Neural progenitor cell (in vitro differentiated cells): ENCODE measurements around the gene NTRK3. TPM values are rescaled to one million over a fixed set of nuclear protein-coding genes. Genes with fewer than 3 reads are reported as not detected.

ENCODE experiments used
- DNase-seq: peaks from one replicate; pipeline ENCODE4 v3.0.0-alpha.2; 2016; ENCODE audit warnings: low spot score
- H2AFZ ChIP-seq: fragments of 200-600 bp; sonication (generic); replicated peaks from 2 replicates; pipeline ENCODE4 v1.6.1; 2016; ENCODE audit warnings: antibody characterized with exemption
- H3F3A ChIP-seq: fragments of 200-600 bp; sonication (generic); 2 replicates; pipeline ENCODE4 v1.6.1; 2016; ENCODE audit warnings: antibody characterized with exemption, low read depth
- H3K27ac ChIP-seq: fragments of 200-600 bp; sonication (generic); 2 replicates; pipeline ENCODE4 v1.5.1; 2016; ENCODE audit warnings: mild to moderate bottlenecking
- H3K27me3 ChIP-seq: fragments of 200-600 bp; sonication (generic); 2 replicates; pipeline ENCODE4 v1.6.1; 2016; ENCODE audit warnings: mild to moderate bottlenecking, moderate library complexity
- H3K36me3 ChIP-seq: fragments of 200-600 bp; sonication (generic); 2 replicates; pipeline ENCODE4 v1.5.1; 2016
- H3K4me1 ChIP-seq: fragments of 200-600 bp; sonication (generic); 2 replicates; pipeline ENCODE4 v1.6.1; 2016; ENCODE audit warnings: mixed run types
- H3K4me2 ChIP-seq: fragments of 200-600 bp; sonication (generic); 2 replicates; pipeline ENCODE4 v1.6.1; 2016
- H3K4me3 ChIP-seq: fragments of 200-600 bp; sonication (generic); 2 replicates; pipeline ENCODE4 v1.5.1; 2016
- H3K79me2 ChIP-seq: fragments of 200-600 bp; sonication (generic); 2 replicates; pipeline ENCODE4 v1.6.1; 2016; ENCODE audit warnings: low read depth
- H3K9ac ChIP-seq: fragments of 200-600 bp; sonication (generic); 2 replicates; pipeline ENCODE4 v1.6.1; 2016
- H3K9me3 ChIP-seq: fragments of 200-600 bp; sonication (generic); 2 replicates; pipeline ENCODE4 v1.5.1; 2016; ENCODE audit warnings: low read depth
- H4K20me1 ChIP-seq: fragments of 200-600 bp; sonication (generic); 2 replicates; pipeline ENCODE4 v1.6.1; 2016; ENCODE audit warnings: low read depth
- H3K27ac Mint-ChIP-seq: 3 replicates; pipeline ENCODE4 v1.8.0; 2021; ENCODE audit warnings: mixed read lengths
- H3K27me3 Mint-ChIP-seq: 2 replicates; pipeline ENCODE4 v1.8.0; 2022; ENCODE audit warnings: low read depth, mild to moderate bottlenecking, inconsistent platforms, moderate library complexity, mixed read lengths; ENCODE audit not compliant: insufficient read depth
- H3K36me3 Mint-ChIP-seq: 3 replicates; pipeline ENCODE4 v1.8.0; 2021; ENCODE audit warnings: mixed read lengths
- H3K4me1 Mint-ChIP-seq: 3 replicates; pipeline ENCODE4 v1.8.0; 2021; ENCODE audit warnings: mixed read lengths
- H3K4me3 Mint-ChIP-seq: 3 replicates; pipeline ENCODE4 v1.8.0; 2021; ENCODE audit warnings: mild to moderate bottlenecking, moderate library complexity, mixed read lengths
- H3K9me3 Mint-ChIP-seq: 3 replicates; pipeline ENCODE4 v1.8.0; 2020; ENCODE audit warnings: mixed read lengths
- EZH2 ChIP-seq: fragments of 200-600 bp; sonication (generic); IDR thresholded peaks from 2 replicates; pipeline ENCODE4 v1.6.1; 2017; ENCODE audit warnings: antibody characterized with exemption, mild to moderate bottlenecking, moderate library complexity
- EZH2phosphoT487 ChIP-seq: fragments of 200-600 bp; sonication (generic); IDR thresholded peaks from 2 replicates; pipeline ENCODE4 v1.6.1; 2017; ENCODE audit warnings: antibody characterized with exemption
- total RNA-seq: library from RNA; depleted of rRNA; stranded (reverse); fragments of >200 nt; gene quantifications from 2 replicates; pipeline ENCODE4 v1.2.3, GENCODE V29; 2015; ENCODE audit warnings: low replicate concordance
- TF ChIP-seq, protein P1 (sequence below): fragments of 200-600 bp; sonication (generic); IDR thresholded peaks from 2 replicates; pipeline ENCODE4 v1.5.1; 2017; ENCODE audit warnings: antibody characterized with exemption, mild to moderate bottlenecking

The NTRK3 gene
- total RNA-seq, 1 donor from 2014 or later = 2.0 TPM

DNA sequence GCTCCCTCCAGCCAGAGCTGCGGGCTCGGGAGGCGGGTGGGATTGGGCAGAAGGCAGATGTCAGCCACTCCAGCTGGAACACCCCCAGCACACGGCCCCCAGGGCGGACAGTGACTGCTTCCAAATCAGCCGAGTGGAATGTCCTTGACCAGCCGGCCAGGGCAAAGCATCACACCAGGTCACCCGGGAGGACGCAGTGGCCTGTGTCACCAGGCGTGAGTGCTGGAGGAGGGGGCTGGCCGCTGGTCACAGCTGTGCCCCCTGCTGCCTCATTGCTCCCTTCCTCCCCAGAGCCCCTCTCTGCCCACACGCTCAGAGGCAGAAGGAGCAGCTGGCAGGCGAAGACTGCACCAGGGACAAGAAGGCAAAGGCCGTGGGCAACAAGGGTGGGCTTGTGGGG lies 33.5 kb downstream of the NTRK3 start:
- no peak for DNase-seq
- H3K79me2 ChIP-seq = no peaks in the 10 kb centered on the region
- H3K27ac ChIP-seq = no peak overlapping the region
- H3K4me3 ChIP-seq = no peak overlapping the region
- H3K4me1 Mint-ChIP-seq = peaks cover 10% of the 10 kb centered on the region
- no peaks in the 10 kb centered on the region for H3K9me3 ChIP-seq
- H3K36me3 Mint-ChIP-seq = no peaks in the 10 kb centered on the region
- no peak for TF ChIP-seq EZH2
- no peak for TF ChIP-seq EZH2phosphoT487
- TF ChIP-seq, protein P1, sequence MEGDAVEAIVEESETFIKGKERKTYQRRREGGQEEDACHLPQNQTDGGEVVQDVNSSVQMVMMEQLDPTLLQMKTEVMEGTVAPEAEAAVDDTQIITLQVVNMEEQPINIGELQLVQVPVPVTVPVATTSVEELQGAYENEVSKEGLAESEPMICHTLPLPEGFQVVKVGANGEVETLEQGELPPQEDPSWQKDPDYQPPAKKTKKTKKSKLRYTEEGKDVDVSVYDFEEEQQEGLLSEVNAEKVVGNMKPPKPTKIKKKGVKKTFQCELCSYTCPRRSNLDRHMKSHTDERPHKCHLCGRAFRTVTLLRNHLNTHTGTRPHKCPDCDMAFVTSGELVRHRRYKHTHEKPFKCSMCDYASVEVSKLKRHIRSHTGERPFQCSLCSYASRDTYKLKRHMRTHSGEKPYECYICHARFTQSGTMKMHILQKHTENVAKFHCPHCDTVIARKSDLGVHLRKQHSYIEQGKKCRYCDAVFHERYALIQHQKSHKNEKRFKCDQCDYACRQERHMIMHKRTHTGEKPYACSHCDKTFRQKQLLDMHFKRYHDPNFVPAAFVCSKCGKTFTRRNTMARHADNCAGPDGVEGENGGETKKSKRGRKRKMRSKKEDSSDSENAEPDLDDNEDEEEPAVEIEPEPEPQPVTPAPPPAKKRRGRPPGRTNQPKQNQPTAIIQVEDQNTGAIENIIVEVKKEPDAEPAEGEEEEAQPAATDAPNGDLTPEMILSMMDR = no peak
- H3K4me2 ChIP-seq = no peak overlapping the region
- H3K36me3 ChIP-seq = no peaks in the 10 kb centered on the region
- peaks cover 3% of the 10 kb centered on the region for H3K9me3 Mint-ChIP-seq
- H3K4me3 Mint-ChIP-seq = no peak overlapping the region
- H3K27me3 Mint-ChIP-seq = peaks cover 8% of the 10 kb centered on the region
- no peak overlapping the region for H2AFZ ChIP-seq
- no peak overlapping the region for H3K27ac Mint-ChIP-seq
- H3F3A ChIP-seq = no peaks in the 10 kb centered on the region
- no peak overlapping the region for H3K9ac ChIP-seq
- no peaks in the 10 kb centered on the region for H3K4me1 ChIP-seq
- no peaks in the 10 kb centered on the region for H4K20me1 ChIP-seq
- no peaks in the 10 kb centered on the region for H3K27me3 ChIP-seq

DNA sequence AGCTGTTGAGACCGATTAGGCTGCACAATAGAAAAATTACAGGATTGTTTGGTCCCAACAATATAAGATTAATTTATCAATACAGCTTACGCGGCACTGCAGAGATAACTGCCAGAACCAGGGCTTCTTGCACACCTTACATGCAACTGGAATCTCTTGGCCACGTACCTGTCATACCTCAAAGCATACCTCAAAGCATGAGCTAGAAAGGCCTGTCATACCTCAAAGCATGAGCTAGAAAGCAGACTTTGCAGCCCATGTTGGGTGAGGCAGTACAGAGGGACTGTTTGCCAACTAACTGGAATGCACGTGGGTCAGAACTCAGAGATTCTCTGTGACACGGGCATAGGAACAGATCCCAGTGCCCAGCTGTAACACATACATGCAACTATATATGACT lies 34.7 kb downstream of the NTRK3 start:
- H3K36me3 ChIP-seq = no peaks in the 10 kb centered on the region
- DNase-seq = no peak
- no peak overlapping the region for H3K4me3 ChIP-seq
- no peaks in the 10 kb centered on the region for H3K79me2 ChIP-seq
- H3K4me2 ChIP-seq = no peak overlapping the region
- H3K9ac ChIP-seq = no peak overlapping the region
- H3K4me1 Mint-ChIP-seq = peaks cover 10% of the 10 kb centered on the region
- peaks cover 3% of the 10 kb centered on the region for H3K9me3 Mint-ChIP-seq
- H3K27me3 Mint-ChIP-seq = peaks cover 7% of the 10 kb centered on the region
- H3K36me3 Mint-ChIP-seq = no peaks in the 10 kb centered on the region
- TF ChIP-seq, protein P1 = no peak
- TF ChIP-seq EZH2phosphoT487 (no peak), EZH2 (no peak)
- no peaks in the 10 kb centered on the region for H3K9me3 ChIP-seq
- H2AFZ ChIP-seq = no peak overlapping the region
- H3F3A ChIP-seq = no peaks in the 10 kb centered on the region
- H3K27ac ChIP-seq = no peak overlapping the region
- H3K4me3 Mint-ChIP-seq = no peak overlapping the region
- H3K27ac Mint-ChIP-seq = no peak overlapping the region
- H3K4me1 ChIP-seq = no peaks in the 10 kb centered on the region
- no peaks in the 10 kb centered on the region for H4K20me1 ChIP-seq
- no peaks in the 10 kb centered on the region for H3K27me3 ChIP-seq

- H3K9me3 ChIP-seq = no peaks in the 10 kb centered on the region
- no peaks in the 10 kb centered on the region for H3K79me2 ChIP-seq
- no peak overlapping the region for H2AFZ ChIP-seq
- no peak overlapping the region for H3K27ac Mint-ChIP-seq
- no peaks in the 10 kb centered on the region for H3K36me3 Mint-ChIP-seq
- TF ChIP-seq EZH2phosphoT487 (no peak), EZH2 (no peak)
- TF ChIP-seq, protein P1 = no peak
- peaks cover 7% of the 10 kb centered on the region for H3K27me3 Mint-ChIP-seq
- no peaks in the 10 kb centered on the region for H3K4me1 ChIP-seq
- no peaks in the 10 kb centered on the region for H3K27me3 ChIP-seq
- H3K4me3 Mint-ChIP-seq = no peak overlapping the region
- H3K4me1 Mint-ChIP-seq = peaks cover 10% of the 10 kb centered on the region
- no peaks in the 10 kb centered on the region for H3K36me3 ChIP-seq
- no peak overlapping the region for H3K4me2 ChIP-seq
- H3K9me3 Mint-ChIP-seq = peaks cover 3% of the 10 kb centered on the region
- H3F3A ChIP-seq = no peaks in the 10 kb centered on the region
- no peak overlapping the region for H3K9ac ChIP-seq
- no peak overlapping the region for H3K27ac ChIP-seq
- no peaks in the 10 kb centered on the region for H4K20me1 ChIP-seq
- no peak for DNase-seq
- H3K4me3 ChIP-seq = no peak overlapping the region
These were observed 35.9 kb downstream of the NTRK3 start for GRCh38 chr15:88220443-88221335.
